Measurements from ENCODE around the gene ARHGEF2.

The ARHGEF2 gene

DNA sequence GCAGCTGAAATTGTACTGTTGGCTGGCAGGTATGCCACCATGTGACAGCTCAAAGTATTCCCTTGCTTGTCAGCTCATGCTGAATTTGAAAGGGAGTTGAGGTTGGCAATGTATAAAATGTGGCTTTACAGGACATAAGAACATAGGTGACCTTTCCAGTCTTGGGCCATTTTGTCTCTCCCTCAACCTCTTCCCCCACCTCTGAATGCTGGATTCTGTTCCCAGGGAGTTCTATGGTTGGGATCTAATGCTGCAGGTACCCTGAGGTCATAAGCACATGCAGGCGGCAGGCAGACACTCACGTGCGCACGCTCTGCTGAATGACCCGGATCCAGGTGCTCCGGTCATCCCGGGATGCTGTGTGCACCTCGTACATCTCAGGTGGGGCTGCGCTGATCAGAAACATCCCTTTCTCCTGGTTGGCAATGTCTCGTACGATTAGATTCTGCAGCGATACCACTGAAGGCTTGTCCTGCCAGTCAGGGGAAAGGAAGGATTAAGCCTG is 20.9 kb downstream of the ARHGEF2 start:
- DNase-seq (ENCODE audit: low read depth) = no peak
- no peak overlapping the region for H3K4me3 ChIP-seq (replicated peaks; ENCODE audit: low read depth, low read length)
- TF ChIP-seq, protein P1, sequence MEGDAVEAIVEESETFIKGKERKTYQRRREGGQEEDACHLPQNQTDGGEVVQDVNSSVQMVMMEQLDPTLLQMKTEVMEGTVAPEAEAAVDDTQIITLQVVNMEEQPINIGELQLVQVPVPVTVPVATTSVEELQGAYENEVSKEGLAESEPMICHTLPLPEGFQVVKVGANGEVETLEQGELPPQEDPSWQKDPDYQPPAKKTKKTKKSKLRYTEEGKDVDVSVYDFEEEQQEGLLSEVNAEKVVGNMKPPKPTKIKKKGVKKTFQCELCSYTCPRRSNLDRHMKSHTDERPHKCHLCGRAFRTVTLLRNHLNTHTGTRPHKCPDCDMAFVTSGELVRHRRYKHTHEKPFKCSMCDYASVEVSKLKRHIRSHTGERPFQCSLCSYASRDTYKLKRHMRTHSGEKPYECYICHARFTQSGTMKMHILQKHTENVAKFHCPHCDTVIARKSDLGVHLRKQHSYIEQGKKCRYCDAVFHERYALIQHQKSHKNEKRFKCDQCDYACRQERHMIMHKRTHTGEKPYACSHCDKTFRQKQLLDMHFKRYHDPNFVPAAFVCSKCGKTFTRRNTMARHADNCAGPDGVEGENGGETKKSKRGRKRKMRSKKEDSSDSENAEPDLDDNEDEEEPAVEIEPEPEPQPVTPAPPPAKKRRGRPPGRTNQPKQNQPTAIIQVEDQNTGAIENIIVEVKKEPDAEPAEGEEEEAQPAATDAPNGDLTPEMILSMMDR (IDR thresholded peaks at IDR 0.05; ENCODE audit: low read length, missing control alignments) = no peak

DNA sequence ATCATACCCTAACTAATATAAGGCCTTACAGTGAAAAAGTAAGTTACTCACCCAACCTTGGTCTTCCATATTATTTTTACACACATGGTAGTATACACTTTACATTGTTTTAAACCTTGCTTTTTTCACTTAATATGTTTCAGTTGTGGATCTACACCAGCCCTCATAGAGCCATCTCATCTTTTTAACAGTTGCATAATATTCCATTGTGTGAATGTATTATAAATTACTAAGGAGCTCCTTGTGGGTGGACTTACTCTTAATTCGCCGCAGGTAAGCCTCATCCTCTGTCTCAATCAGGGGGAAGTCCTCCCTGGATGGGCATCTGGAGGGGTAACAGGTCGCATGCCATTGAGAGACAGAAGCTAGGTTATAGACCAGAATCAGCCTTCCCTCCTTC is 23.7 kb downstream of the ARHGEF2 start:
- TF ChIP-seq, protein P1 (IDR thresholded peaks at IDR 0.05; ENCODE audit: low read length, missing control alignments) = no peak
- no peak for DNase-seq (ENCODE audit: low read depth)
- no peak overlapping the region for H3K4me3 ChIP-seq (replicated peaks; ENCODE audit: low read depth, low read length)

DNA sequence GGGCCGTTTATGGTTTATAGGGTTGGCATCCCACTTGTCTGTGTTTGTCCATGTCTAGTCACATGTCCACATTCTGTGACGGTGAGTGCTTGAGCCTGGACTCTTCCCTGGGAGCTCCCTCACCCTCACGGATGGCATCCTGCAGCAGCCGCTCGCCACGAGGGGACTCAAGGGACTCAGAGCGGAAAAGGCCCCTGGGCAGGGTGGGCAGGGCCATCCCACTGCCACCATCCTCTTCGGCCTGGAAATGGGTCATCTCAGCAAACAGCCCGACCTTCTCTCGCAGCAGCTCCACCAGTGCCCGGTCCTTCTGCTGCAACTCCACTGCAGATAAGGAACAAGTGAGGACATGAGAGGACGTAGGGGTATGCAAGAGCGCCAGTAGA is 25.8 kb downstream of the ARHGEF2 start:
- TF ChIP-seq, protein P1 (IDR thresholded peaks at IDR 0.05; ENCODE audit: low read length, missing control alignments) = no peak
- no peak for DNase-seq (ENCODE audit: low read depth)
- H3K4me3 ChIP-seq (replicated peaks; ENCODE audit: low read depth, low read length) = no peak overlapping the region

DNA sequence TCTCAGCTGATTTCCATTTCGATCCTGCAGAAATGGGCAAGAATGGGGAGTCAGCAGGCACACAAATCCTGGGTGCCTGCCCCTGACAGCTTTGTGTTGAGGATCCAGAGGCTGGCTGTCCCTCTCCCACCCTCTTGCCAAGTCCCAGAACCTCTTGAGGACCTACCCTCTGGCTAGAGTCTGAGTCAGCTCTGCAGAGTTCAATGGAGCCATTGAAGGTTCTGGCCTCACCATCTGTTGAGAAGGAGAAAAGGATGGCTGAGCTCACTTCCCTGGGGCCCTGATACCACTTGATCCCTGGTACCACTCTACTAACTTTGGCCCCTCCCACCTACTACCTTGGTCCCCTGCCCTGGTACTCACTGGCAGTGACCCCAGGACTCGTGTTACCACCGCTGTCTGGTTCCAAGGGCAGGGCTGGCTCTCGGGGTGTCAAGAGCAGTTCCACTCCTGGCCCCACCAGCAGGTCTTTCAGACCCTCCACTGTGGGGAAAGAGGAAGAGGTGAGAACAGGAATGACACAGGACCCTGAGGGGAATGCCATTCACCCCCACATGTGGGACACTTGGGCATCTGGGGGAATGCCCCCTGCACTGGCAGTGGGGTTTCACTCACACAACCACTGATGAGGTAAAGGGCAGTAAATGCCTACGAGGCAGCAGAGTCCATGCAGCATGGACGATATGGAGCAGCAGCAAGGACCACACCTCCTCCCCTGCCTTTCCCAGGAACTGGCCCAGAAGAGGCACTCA is 26.4 kb downstream of the ARHGEF2 start:
- H3K4me3 ChIP-seq (replicated peaks; ENCODE audit: low read depth, low read length) = no peak overlapping the region
- TF ChIP-seq, protein P1 (IDR thresholded peaks at IDR 0.05; ENCODE audit: low read length, missing control alignments) = no peak
- DNase-seq (ENCODE audit: low read depth) = no peak

DNA sequence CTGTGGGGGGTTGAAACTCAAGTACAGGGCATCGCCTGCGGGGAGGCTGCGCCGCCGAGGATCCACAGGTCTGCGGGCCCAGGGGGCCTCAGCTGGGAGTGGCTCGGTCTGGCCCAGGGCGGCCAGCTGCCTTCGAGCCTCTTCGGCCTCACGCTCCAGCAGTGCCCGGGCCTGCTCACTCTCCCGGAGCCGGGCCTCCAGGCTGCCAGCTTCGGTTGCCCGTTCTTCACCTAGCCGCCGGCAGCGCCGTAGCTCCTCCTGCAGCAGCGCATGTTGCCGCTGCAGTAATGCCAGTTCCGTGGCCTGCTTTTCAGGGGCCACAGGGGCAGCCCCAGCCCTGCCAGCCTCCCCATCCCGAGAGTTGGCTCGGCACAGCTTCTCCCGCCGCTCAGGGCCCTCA is 27.5 kb downstream of the ARHGEF2 start:
- DNase-seq (ENCODE audit: low read depth) = no peak
- no peak overlapping the region for H3K4me3 ChIP-seq (replicated peaks; ENCODE audit: low read depth, low read length)
- TF ChIP-seq, protein P1 (IDR thresholded peaks at IDR 0.05; ENCODE audit: low read length, missing control alignments) = no peak

DNA sequence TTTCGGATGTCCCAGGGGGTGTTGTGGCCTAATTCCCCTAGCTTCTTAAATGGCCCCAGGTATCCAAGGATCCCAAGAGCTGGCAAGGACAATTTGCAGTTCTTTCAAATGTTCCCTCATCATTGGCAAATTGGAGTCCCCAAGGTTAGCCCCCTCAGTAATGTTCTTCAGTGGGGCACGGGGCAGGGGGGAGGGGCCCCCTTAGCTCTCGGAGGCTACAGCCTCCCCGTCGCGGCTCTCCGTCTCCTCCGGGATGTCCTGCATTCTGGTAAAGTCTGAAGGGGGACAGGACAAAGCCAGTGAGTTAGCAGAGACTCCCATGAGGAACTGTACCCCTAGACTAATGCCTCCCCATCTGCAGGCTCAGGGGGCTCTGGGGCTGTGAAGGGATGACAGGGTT is 30.6 kb downstream of the ARHGEF2 start:
- no peak for DNase-seq (ENCODE audit: low read depth)
- TF ChIP-seq, protein P1 (IDR thresholded peaks at IDR 0.05; ENCODE audit: low read length, missing control alignments) = no peak
- H3K4me3 ChIP-seq (replicated peaks; ENCODE audit: low read depth, low read length) = no peak overlapping the region

DNA sequence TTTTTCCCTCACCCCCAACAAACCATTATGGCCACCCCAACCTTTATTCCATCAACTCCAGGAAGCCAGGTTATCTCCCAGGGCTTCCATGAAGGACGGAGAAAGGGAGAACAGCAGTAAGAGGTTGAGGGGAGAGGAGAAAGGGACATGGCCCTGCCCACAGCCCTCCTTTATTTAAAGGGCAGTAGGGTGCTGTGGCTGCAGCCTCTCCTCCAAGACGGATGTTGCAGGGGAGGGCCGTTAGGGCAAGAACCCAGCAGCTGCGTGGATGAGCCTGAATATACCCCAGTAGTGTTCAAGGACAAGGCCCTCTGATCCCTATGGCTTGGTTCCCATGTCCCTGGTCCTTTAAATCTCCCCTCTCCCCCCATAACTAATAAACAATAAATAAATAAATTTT is 31.1 kb downstream of the ARHGEF2 start:
- H3K4me3 ChIP-seq (replicated peaks; ENCODE audit: low read depth, low read length) = no peak overlapping the region
- DNase-seq (ENCODE audit: low read depth) = no peak
- TF ChIP-seq, protein P1 (IDR thresholded peaks at IDR 0.05; ENCODE audit: low read length, missing control alignments) = no peak

All from fibroblast of pulmonary artery (primary cell).